GM12801 (cell line): ENCODE data around the gene MEGF6.

Experiments
- CTCF ChIP-seq: IDR thresholded peaks from one replicate; pipeline ENCODE4 v1.5.1; 2011; ENCODE audit warnings: control low read depth; ENCODE audit not compliant: insufficient read length; ENCODE audit errors: extremely low read depth

Gene MEGF6

GRCh38 chr1:3624200-3625136, 13.2 kb upstream of the MEGF6 start, which contains the start of gene TPRG1L:
TSS of gene TPRG1L (plus strand) at chr1:3625015. CDS start at chr1:3625073, 58 bp downstream.
- TF ChIP-seq CTCF = no peak

- no peak for TF ChIP-seq CTCF
These were observed 12.3 kb upstream of the MEGF6 start for GRCh38 chr1:3623441-3624199.

- TF ChIP-seq CTCF = no peak
These were observed 9.4 kb upstream of the MEGF6 start for GRCh38 chr1:3620708-3621107.

GRCh38 chr1:3618881-3619671, 7.8 kb upstream of the MEGF6 start:
- TF ChIP-seq CTCF = no peak

GRCh38 chr1:3618531-3618880, 7.2 kb upstream of the MEGF6 start:
- no peak for TF ChIP-seq CTCF

GRCh38 chr1:3617806-3618345, 6.6 kb upstream of the MEGF6 start:
- no peak for TF ChIP-seq CTCF
